Measurements from ENCODE around the gene CYP27C1. TPM values are rescaled to one million over a fixed set of nuclear protein-coding genes. Genes with fewer than 3 reads are reported as not detected.
"Not testable (repeated sequence)": the region's sequence is repeated elsewhere in the genome, so short reads cannot be mapped to it uniquely, and the experiment has no call there.

The CYP27C1 gene
- total RNA-seq, 2 donors from 2014 or later = 1.8 TPM; not detected in 1

DNA sequence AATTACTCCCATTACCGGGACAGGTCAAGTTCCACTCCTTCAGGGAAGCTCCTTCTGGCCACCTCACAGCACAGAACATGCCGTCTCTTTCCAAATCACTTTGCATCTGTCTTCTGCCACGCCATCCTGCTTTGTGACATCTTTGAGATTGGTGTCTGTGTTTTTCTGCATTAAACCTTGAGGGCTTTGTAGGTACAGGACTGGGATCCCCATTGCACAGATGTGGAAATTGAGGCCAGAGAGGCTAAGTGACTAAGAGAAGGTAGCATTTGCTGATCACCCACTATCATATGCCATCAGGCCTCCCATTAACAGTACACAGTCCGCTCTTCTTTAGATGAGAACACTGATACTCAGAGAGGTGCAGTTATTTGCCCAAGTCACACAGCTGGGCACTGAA lies 9.5 kb upstream of the CYP27C1 start:
- 87% methylated on average over 4 of the region's 4 CpGs for WGBS
- intact Hi-C loops (cut with DNase I) = no loop called here
- Histone ChIP-seq H3K36me3 (no peaks in the 10 kb centered on the region), H3K27ac (no peak overlapping the region), H3K4me3 (no peak overlapping the region), H3K4me1 (replicated peaks) (no peaks in the 10 kb centered on the region), H3K9me3 (no peaks in the 10 kb centered on the region), H3K27me3 (replicated peaks; ENCODE audit: insufficient read depth) (no peaks in the 10 kb centered on the region)
- TF ChIP-seq POLR2A (IDR thresholded peaks at IDR 0.05) = no peak
- TF ChIP-seq POLR2AphosphoS5 (IDR thresholded peaks at IDR 0.05) = no peak
- TF ChIP-seq, protein P1, sequence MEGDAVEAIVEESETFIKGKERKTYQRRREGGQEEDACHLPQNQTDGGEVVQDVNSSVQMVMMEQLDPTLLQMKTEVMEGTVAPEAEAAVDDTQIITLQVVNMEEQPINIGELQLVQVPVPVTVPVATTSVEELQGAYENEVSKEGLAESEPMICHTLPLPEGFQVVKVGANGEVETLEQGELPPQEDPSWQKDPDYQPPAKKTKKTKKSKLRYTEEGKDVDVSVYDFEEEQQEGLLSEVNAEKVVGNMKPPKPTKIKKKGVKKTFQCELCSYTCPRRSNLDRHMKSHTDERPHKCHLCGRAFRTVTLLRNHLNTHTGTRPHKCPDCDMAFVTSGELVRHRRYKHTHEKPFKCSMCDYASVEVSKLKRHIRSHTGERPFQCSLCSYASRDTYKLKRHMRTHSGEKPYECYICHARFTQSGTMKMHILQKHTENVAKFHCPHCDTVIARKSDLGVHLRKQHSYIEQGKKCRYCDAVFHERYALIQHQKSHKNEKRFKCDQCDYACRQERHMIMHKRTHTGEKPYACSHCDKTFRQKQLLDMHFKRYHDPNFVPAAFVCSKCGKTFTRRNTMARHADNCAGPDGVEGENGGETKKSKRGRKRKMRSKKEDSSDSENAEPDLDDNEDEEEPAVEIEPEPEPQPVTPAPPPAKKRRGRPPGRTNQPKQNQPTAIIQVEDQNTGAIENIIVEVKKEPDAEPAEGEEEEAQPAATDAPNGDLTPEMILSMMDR (IDR thresholded peaks at IDR 0.05) = no peak
- DNase-seq (ENCODE audit: low spot score) = no peak

DNA sequence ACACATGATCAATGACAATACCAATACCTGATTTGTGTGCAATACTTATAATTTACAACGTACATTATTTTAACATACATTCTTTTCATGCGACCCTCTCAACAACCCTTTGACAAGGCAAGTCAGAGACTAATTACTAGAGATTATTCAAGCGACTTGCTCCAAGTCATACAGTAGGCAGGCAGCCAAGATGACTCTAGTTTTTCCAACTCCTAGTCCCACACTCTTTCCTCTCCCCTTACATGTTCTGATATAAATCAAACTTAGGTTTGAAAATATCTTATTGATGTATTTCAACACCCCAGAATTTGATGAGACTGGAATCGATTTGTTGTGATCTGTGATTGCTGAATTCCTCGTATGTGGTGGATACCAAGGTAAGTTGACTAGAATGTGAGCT lies 8.0 kb upstream of the CYP27C1 start:
- no peaks in the 10 kb centered on the region for H3K9me3 ChIP-seq
- H3K27me3 ChIP-seq (replicated peaks; ENCODE audit: insufficient read depth) = no peaks in the 10 kb centered on the region
- TF ChIP-seq POLR2AphosphoS5 (IDR thresholded peaks at IDR 0.05) (no peak), POLR2A (IDR thresholded peaks at IDR 0.05) (no peak)
- TF ChIP-seq, protein P1 (IDR thresholded peaks at IDR 0.05) = no peak
- H3K27ac ChIP-seq = no peak overlapping the region
- H3K4me1 ChIP-seq (replicated peaks) = no peaks in the 10 kb centered on the region
- no peak for DNase-seq (ENCODE audit: low spot score)
- intact Hi-C loops (cut with DNase I) = no loop called here
- no peaks in the 10 kb centered on the region for H3K36me3 ChIP-seq
- H3K4me3 ChIP-seq = no peak overlapping the region
- WGBS = 81% methylated on average over 5 of the region's 5 CpGs

DNA sequence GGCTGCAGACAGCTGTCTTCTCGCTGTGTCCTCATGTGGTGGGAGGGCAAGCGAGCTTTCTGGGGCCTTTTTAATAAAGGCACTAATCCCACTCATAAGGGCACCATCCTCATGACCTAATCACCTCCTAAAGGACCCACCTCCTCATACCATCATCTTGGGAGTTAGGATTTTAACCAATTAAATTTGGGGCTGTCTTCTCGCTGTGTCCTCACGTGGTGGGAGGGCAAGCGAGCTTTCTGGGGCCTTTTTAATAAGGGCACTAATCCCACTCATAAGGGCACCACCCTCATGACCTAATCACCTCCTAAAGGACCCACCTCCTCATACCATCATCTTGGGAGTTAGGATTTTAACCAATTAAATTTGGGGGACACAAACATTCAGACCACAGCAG lies 7.2 kb upstream of the CYP27C1 start:
- DNase-seq (ENCODE audit: low spot score); H3K4me3 ChIP-seq; H3K36me3 ChIP-seq; H3K9me3 ChIP-seq; H3K4me1 ChIP-seq (replicated peaks); H3K27ac ChIP-seq; H3K27me3 ChIP-seq (replicated peaks; ENCODE audit: insufficient read depth); intact Hi-C loops (cut with DNase I): not testable (repeated sequence)
- WGBS = 94% methylated on average over 5 of the region's 5 CpGs

DNA sequence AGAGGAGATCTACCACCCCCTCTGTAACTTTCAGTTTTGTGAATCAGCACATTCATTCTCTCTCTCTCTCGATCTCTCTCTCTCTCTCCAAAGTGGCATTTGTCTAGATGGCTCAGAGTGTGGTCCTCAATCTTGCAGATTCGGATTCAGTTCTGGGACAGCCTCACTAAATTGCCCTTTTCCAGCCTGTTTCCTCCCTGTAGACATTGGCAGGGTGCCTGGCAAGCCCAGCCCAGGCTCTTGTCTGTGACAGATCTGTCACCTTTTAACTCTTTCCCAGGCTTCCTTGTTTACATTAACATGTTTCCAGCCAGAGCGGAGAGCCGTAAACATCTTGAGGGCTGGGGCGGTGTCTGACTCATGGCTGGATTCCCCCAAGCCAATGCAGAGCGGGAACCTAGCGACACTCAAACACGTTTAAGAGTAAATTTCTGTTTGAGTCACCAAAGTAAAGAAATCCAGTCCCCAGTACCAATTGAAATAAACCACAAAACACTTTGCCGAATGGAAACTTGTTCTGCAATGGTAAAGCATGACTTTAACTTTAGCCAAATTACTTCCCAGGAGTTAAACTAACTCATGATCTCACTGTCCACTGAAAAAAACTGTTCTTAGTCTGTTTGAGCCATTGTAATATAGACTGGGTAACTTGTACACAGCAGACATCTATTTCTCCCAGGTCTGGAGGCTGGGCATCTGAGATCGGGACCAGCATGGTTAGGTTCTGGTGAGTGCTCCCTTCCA lies 6.6 kb upstream of the CYP27C1 start:
- WGBS = 16% methylated on average over 10 of the region's 10 CpGs
- no peaks in the 10 kb centered on the region for H3K36me3 ChIP-seq
- peak; percentile 67 for DNase-seq (ENCODE audit: low spot score)
- H3K9me3 ChIP-seq = no peaks in the 10 kb centered on the region
- no peak overlapping the region for H3K27ac ChIP-seq
- H3K4me3 ChIP-seq = no peak overlapping the region
- TF ChIP-seq POLR2A (IDR thresholded peaks at IDR 0.05) (no peak), POLR2AphosphoS5 (IDR thresholded peaks at IDR 0.05) (peak; percentile 59)
- H3K27me3 ChIP-seq (replicated peaks; ENCODE audit: insufficient read depth) = no peaks in the 10 kb centered on the region
- intact Hi-C loops (cut with DNase I) = no loop called here
- H3K4me1 ChIP-seq (replicated peaks) = no peaks in the 10 kb centered on the region

DNA sequence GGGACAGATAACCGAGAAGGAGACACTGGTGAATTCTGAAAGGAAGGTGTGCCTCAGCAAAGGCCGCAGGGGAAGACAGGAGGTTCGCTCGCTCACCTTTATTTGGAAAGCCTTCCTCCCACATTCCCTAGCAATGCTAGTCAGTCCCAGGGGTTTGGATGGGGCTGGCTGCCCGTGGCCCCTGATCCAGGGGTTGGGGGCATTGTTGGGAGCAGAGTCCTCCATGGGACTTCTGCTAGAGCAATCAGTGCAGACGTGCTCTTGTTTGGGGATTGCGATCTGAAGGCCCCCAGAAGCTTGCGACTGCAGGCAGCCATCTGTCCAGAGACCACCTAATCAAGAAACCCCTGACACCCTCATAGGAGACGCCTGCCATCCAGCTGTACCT lies 6.0 kb upstream of the CYP27C1 start:
- Histone ChIP-seq H3K27ac (no peak overlapping the region), H3K4me3 (no peak overlapping the region), H3K4me1 (replicated peaks) (no peaks in the 10 kb centered on the region), H3K9me3 (no peaks in the 10 kb centered on the region), H3K27me3 (replicated peaks; ENCODE audit: insufficient read depth) (no peaks in the 10 kb centered on the region), H3K36me3 (no peaks in the 10 kb centered on the region)
- no peak for DNase-seq (ENCODE audit: low spot score)
- TF ChIP-seq, protein P1 (IDR thresholded peaks at IDR 0.05) = no peak
- TF ChIP-seq POLR2AphosphoS5 (IDR thresholded peaks at IDR 0.05) (no peak), POLR2A (IDR thresholded peaks at IDR 0.05) (no peak)
- WGBS = 60% methylated on average over 9 of the region's 9 CpGs
- intact Hi-C loops (cut with DNase I) = no loop called here
